ENCODE data around the gene USP26. TPM values are rescaled to one million over a fixed set of nuclear protein-coding genes. Genes with fewer than 3 reads are reported as not detected.

Gene USP26
- total RNA-seq, 1 donor from 2014 or later = not detected

DNA sequence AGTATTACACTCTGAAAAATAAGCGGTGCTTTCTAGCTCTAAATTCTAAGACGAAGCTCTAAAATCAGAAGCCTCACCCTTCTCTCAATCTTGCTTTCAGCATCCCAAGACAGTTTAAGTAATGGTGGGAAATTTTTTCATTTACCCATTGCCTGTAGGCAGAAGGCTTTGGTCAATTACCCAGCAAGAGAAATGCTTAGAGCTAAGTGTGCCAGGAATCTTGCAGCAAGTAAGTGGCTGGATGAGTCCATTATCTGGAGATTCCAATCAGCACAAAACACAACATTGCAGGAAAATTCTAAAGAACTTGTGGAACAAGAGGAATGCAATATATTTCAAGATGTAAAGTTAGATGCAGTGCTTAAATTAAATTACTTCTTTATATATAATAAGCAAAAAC lies 28.4 kb downstream of the USP26 start:
- TF ChIP-seq, protein P1, sequence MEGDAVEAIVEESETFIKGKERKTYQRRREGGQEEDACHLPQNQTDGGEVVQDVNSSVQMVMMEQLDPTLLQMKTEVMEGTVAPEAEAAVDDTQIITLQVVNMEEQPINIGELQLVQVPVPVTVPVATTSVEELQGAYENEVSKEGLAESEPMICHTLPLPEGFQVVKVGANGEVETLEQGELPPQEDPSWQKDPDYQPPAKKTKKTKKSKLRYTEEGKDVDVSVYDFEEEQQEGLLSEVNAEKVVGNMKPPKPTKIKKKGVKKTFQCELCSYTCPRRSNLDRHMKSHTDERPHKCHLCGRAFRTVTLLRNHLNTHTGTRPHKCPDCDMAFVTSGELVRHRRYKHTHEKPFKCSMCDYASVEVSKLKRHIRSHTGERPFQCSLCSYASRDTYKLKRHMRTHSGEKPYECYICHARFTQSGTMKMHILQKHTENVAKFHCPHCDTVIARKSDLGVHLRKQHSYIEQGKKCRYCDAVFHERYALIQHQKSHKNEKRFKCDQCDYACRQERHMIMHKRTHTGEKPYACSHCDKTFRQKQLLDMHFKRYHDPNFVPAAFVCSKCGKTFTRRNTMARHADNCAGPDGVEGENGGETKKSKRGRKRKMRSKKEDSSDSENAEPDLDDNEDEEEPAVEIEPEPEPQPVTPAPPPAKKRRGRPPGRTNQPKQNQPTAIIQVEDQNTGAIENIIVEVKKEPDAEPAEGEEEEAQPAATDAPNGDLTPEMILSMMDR (IDR thresholded peaks at IDR 0.05) = no peak
- no peak for DNase-seq (ENCODE audit: low spot score in 2 of 2)
- H3K9me3 ChIP-seq = no peaks in the 10 kb centered on the region
- no peak overlapping the region for H3K27ac ChIP-seq
- no peaks in the 10 kb centered on the region for H3K27me3 ChIP-seq
- no peaks in the 10 kb centered on the region for H3K4me1 ChIP-seq
- intact Hi-C loops (cut with DNase I) = no loop called here
- H3K36me3 ChIP-seq = no peaks in the 10 kb centered on the region
- H3K4me3 ChIP-seq = no peak overlapping the region

DNA sequence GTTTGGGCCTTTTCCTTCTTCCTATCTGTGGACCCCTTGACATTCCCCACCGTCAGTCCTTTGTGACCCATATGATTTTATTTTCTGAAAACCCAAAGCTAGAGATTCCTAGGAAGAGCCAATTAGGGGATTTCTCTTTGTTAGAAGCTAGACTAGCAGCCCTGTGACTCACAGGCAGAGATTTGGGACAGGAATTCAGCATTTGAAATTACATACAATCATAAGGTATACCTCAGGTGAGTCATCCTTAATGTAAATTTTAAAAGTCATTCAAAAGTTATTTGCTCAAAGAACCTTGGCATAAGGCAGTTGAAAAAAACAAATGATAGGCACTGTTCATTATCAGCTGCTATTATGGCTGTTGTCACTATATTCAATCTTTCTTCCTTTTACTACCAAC lies 40.6 kb downstream of the USP26 start:
- no peak for DNase-seq (ENCODE audit: low spot score in 2 of 2)
- Histone ChIP-seq H3K27me3 (no peaks in the 10 kb centered on the region), H3K27ac (no peak overlapping the region), H3K4me3 (no peak overlapping the region), H3K4me1 (no peaks in the 10 kb centered on the region), H3K36me3 (no peaks in the 10 kb centered on the region), H3K9me3 (no peaks in the 10 kb centered on the region)
- intact Hi-C loops (cut with DNase I) = no loop called here
- TF ChIP-seq, protein P1 (IDR thresholded peaks at IDR 0.05) = no peak

DNA sequence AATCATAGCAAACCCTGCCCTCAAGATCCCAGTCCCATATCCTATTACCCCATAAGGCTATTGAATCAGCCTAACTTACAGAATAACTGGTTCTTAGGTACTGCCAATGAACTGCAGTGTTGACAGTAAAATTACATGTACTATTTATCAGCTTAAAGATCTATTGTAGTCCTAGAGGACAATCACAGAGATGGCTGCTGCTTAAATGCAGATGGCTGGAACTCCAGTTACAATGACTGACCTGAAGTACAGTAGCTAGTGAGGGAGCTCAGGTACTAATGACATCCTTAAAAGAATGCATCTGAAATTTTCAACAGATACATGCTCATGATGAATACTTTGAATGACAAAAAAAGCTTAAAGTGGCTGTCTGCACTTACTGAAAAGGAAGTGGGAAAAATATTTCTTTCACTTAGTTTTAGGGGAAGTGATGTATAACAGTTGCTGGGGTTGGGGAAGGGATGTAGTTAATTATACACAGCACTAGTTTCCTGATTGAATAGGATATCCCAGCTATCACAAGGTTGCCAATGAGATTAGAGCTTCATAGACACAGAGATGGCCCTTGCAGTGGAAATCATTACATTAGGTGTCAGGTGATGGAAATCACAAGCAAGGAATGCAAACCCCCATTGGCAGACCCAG lies 42.0 kb downstream of the USP26 start:
- DNase-seq (ENCODE audit: low spot score in 2 of 2) = no peak
- Histone ChIP-seq H3K4me3 (no peak overlapping the region), H3K27ac (no peak overlapping the region), H3K9me3 (no peaks in the 10 kb centered on the region), H3K4me1 (no peaks in the 10 kb centered on the region), H3K27me3 (no peaks in the 10 kb centered on the region), H3K36me3 (no peaks in the 10 kb centered on the region)
- TF ChIP-seq, protein P1 (IDR thresholded peaks at IDR 0.05) = no peak
- intact Hi-C loops (cut with DNase I) = no loop called here

DNA sequence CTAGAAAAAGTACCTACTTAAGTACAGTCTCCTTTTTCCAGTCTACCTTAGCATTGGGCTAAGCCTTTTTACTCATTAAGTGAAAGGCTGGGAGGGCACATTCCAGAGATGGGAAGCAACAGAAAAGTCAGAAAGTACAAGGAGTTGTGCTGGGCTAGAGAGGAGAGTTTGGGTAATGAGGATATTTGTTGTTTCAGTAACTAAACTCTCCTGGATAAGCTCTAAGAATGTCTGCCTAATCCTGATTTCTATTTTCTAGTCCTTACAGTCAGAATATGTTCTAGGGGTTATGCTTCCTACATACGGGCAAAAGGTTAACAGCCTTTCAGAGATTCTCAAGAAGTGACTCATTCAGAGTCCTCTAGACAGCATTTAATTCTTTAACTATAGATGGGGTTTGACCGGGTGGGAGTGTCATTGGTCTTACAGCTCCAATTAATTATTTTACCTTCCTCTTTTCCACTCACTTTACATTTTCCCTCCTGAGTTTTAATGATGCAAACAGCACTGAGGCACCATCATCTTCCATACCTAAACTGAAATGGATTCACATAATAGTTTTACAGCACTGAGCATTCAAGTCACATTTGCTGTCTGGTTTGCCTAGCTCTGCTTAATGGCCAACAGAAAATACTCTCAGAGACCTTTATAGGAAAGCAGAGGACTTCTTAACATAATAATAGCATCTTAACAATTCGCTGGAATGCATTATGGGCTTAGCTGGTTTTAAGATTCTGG lies 42.9 kb downstream of the USP26 start:
- Histone ChIP-seq H3K27ac (no peak overlapping the region), H3K36me3 (no peaks in the 10 kb centered on the region), H3K4me1 (no peaks in the 10 kb centered on the region), H3K27me3 (no peaks in the 10 kb centered on the region), H3K9me3 (no peaks in the 10 kb centered on the region), H3K4me3 (no peak overlapping the region)
- TF ChIP-seq, protein P1 (IDR thresholded peaks at IDR 0.05) = no peak
- intact Hi-C loops (cut with DNase I) = no loop called here
- DNase-seq (ENCODE audit: low spot score in 2 of 2) = no peak

DNA sequence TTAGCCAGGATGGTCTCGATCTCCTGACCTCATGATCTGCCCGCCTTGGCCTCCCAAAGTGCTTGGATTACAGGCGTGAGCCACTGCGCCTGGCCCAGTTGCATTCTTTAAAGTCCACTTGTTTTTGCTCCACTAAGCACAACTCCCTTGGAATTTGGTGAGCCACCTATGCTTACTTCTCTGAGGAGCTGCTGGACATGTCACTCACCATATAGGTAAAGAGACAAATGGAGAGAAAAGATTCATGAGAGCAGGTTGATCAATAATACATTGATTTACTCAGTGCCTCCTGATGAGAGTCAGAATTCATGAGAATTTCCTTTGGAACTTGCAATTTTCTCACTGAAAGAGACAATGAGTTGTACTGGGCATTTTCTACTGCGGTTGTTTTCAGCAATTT lies 48.2 kb downstream of the USP26 start:
- Histone ChIP-seq H3K4me1 (no peaks in the 10 kb centered on the region), H3K27me3 (no peaks in the 10 kb centered on the region), H3K36me3 (no peaks in the 10 kb centered on the region), H3K4me3 (no peak overlapping the region), H3K9me3 (no peaks in the 10 kb centered on the region), H3K27ac (no peak overlapping the region)
- TF ChIP-seq, protein P1 (IDR thresholded peaks at IDR 0.05) = no peak
- DNase-seq (ENCODE audit: low spot score in 2 of 2) = no peak
- intact Hi-C loops (cut with DNase I) = no loop called here

Data from ascending aorta (tissue), 2 donors.